HEK293 (cell line): Measurements from ENCODE around the gene B3GALT5.

Experiments used
- CTCF ChIA-PET: fragments of 350-600 bp; formaldehyde crosslinking; extraction: SDS; loops from one replicate; lab custom pipeline; 2021; ENCODE audit warnings: antibody characterized with exemption; lab: Yijun Ruan, JAX
- POLR2A ChIA-PET: fragments of 300-600 bp; formaldehyde crosslinking; extraction: SDS; loops from one replicate; lab custom pipeline; 2020; ENCODE audit warnings: antibody characterized with exemption, inconsistent platforms; lab: Yijun Ruan, JAX
- H3K27ac ChIP-seq: fragments of 200-500 bp; sonication (Bioruptor generic); 2 replicates; pipeline ENCODE4 v1.5.1; 2014; ENCODE audit warnings: low read depth, low read length, control low read depth, inconsistent platforms; ENCODE audit errors: extremely low read depth
- H3K36me3 ChIP-seq, 2 experiments: fragments of 200-500 bp in 1 of 2; sonication (Bioruptor generic) in 1 of 2; 1 replicate in 1 of 2; 2 replicates in 1 of 2; pipeline ENCODE4 v1.5.1; 2014 to 2017; ENCODE audit warnings: inconsistent platforms in 2 of 2, low read length in 2 of 2; ENCODE audit not compliant: control insufficient read depth in 2 of 2, insufficient read depth in 1 of 2
- H3K4me1 ChIP-seq: fragments of 200-500 bp; sonication (Bioruptor generic); 2 replicates; pipeline ENCODE4 v1.5.1; 2014; ENCODE audit warnings: mild to moderate bottlenecking, low read length, inconsistent platforms; ENCODE audit not compliant: control insufficient read depth, insufficient read depth
- H3K4me3 ChIP-seq: 2 replicates; pipeline ENCODE4 v1.5.1; 2011; ENCODE audit warnings: low read depth, mild to moderate bottlenecking, control low read depth, low read length, moderate library complexity
- H3K9me3 ChIP-seq: fragments of 200-500 bp; sonication (Bioruptor generic); 2 replicates; pipeline ENCODE4 v1.5.1; 2014; ENCODE audit warnings: low read depth, low read length, inconsistent platforms; ENCODE audit not compliant: control insufficient read depth, insufficient read depth
- ATF2 ChIP-seq: fragments of 450-650 bp; formaldehyde crosslinking; IDR thresholded peaks from 2 replicates; pipeline ENCODE4 v1.5.1; 2016; ENCODE audit warnings: missing biosample characterization, missing genetic modification characterization, low read depth
- GLIS1 ChIP-seq: fragments of 450-650 bp; formaldehyde crosslinking; IDR thresholded peaks from 2 replicates; pipeline ENCODE4 v1.5.1; 2016; ENCODE audit warnings: missing biosample characterization, missing genetic modification characterization
- PATZ1 ChIP-seq: fragments of 450-650 bp; formaldehyde crosslinking; IDR thresholded peaks from 2 replicates; pipeline ENCODE4 v1.5.1; 2016; ENCODE audit warnings: missing biosample characterization, missing genetic modification characterization
- YY2 ChIP-seq: fragments of 450-650 bp; formaldehyde crosslinking; IDR thresholded peaks from 2 replicates; pipeline ENCODE4 v1.5.1; 2016; ENCODE audit warnings: missing biosample characterization, missing genetic modification characterization
- ZBTB26 ChIP-seq: fragments of 450-650 bp; formaldehyde crosslinking; optimal IDR thresholded peaks from 2 replicates; pipeline ENCODE3; 2016; ENCODE audit warnings: missing biosample characterization, mild to moderate bottlenecking, missing genetic modification characterization
- ZIC2 ChIP-seq: fragments of 450-650 bp; formaldehyde crosslinking; IDR thresholded peaks from 2 replicates; pipeline ENCODE4 v1.5.1; 2016; ENCODE audit warnings: missing biosample characterization, missing genetic modification characterization
- ZNF335 ChIP-seq: fragments of 450-650 bp; formaldehyde crosslinking; conservative IDR thresholded peaks from 2 replicates; pipeline ENCODE4 v1.5.1; 2016; ENCODE audit warnings: missing biosample characterization, missing genetic modification characterization
- ZNF433 ChIP-seq: fragments of 450-650 bp; formaldehyde crosslinking; IDR thresholded peaks from 2 replicates; pipeline ENCODE4 v1.5.1; 2016; ENCODE audit warnings: missing biosample characterization, missing genetic modification characterization, low read depth
- ZNF513 ChIP-seq: fragments of 450-650 bp; IDR thresholded peaks from 2 replicates; pipeline ENCODE4 v1.5.1; 2018; ENCODE audit warnings: missing biosample characterization, missing genetic modification characterization
- ZNF791 ChIP-seq: fragments of 450-650 bp; formaldehyde crosslinking; IDR thresholded peaks from 2 replicates; pipeline ENCODE4 v1.5.1; 2016; ENCODE audit warnings: missing biosample characterization, missing genetic modification characterization
- ZNF843 ChIP-seq: fragments of 450-650 bp; formaldehyde crosslinking; IDR thresholded peaks from 2 replicates; pipeline ENCODE4 v1.5.1; 2016; ENCODE audit warnings: missing biosample characterization, missing genetic modification characterization
- ZSCAN4 ChIP-seq: fragments of 450-650 bp; formaldehyde crosslinking; IDR thresholded peaks from 2 replicates; pipeline ENCODE4 v1.5.1; 2017; ENCODE audit warnings: missing biosample characterization, missing genetic modification characterization

Gene B3GALT5

GRCh38 chr21:39613041-39613934, 548 bp downstream of the B3GALT5 start:
- Histone ChIP-seq H3K4me1 (peaks cover 10% of the 10 kb centered on the region; the same call in 1 of the 2 replicates), H3K9me3 (no peaks in the 10 kb centered on the region), H3K36me3 (no peaks in the 10 kb centered on the region), H3K4me3 (peak overlapping the region; percentile 42), H3K27ac (no peak overlapping the region)
- TF ChIP-seq ZNF791: no peak
- TF ChIP-seq PATZ1: peak; percentile 15; the same call in 1 of the 2 replicates
- TF ChIP-seq ZSCAN4 (tag by site-specific recombination): 0 out of 2 replicates have a peak, but pooled peaks have one; percentile 36
- no peak for TF ChIP-seq YY2 (tag by site-specific recombination)
- peak; percentile 61 for TF ChIP-seq ZNF335
- TF ChIP-seq ZBTB26: peak; percentile 31
- TF ChIP-seq ZIC2 (tag by site-specific recombination): peak; percentile 4; the same call in 1 of the 2 replicates
- TF ChIP-seq GLIS1: peak; percentile 63
- no peak for TF ChIP-seq ZNF433
- ChIA-PET CTCF (interaction anchor here (1.6 kb wide), 1 partner anchor 172 kb away, joined by 3 read pairs; no protein-coding TSS in a partner anchor), POLR2A (interaction anchor here (0.6 kb wide), 1 partner anchor 48 kb away, joined by 3 read pairs; no protein-coding TSS in a partner anchor)

GRCh38 chr21:39616211-39616772, 3.6 kb downstream of the B3GALT5 start:
- Histone ChIP-seq H3K36me3 (no peaks in the 10 kb centered on the region), H3K9me3 (no peaks in the 10 kb centered on the region), H3K4me3 (no peak overlapping the region), H3K4me1 (peaks cover 4% of the 10 kb centered on the region; the same call in 1 of the 2 replicates), H3K27ac (no peak overlapping the region)
- TF ChIP-seq ZNF513 (tag by site-specific recombination) (no peak), ZNF843 (tag by site-specific recombination) (no peak), ATF2 (tag by site-specific recombination) (no peak)
- ChIA-PET CTCF (interaction anchor here (0.8 kb wide), 1 partner anchor 14 kb away, joined by 3 read pairs; no protein-coding TSS in a partner anchor), POLR2A (no interaction called here)
